K562 (cell line): ENCODE data around the gene CHRNA10. TPM values are rescaled to one million over a fixed set of nuclear protein-coding genes. Genes with fewer than 3 reads are reported as not detected.

Experiments
- polyA plus RNA-seq, 8 experiments: library from polyadenylated mRNA; depleted of rRNA in 4 of 8; stranded (reverse) in 5 of 8; unstranded in 3 of 8; fragments of >200 nt; fragmentation: Nextera tagmentation in 2 of 8; fragmentation: Illumina TruSeq in 1 of 8; extraction: Ambion mirVana in 2 of 8; extraction: Trizol in 1 of 8; gene quantifications; 2 replicates each; pipeline versions ENCODE4 v1.2.1 to v1.2.3, GENCODE V29; 2011 to 2014; ENCODE audit warnings: inconsistent platforms in 1 of 8, missing spikeins in 1 of 8
- small RNA-seq: library from RNA; depleted of rRNA; stranded (forward); fragments of <200 nt; gene quantifications from one replicate; pipeline ENCODE3, GENCODE V24; 2014
- total RNA-seq, 7 experiments: library from RNA; depleted of rRNA in 6 of 7; stranded (reverse); fragments of >200 nt in 6 of 7; fragmentation: Illumina TruSeq in 2 of 7; extraction: Trizol in 2 of 7; gene quantifications; 2 replicates each; pipeline versions ENCODE4 v1.2.1 to v1.2.3, GENCODE V29; 2011 to 2021; ENCODE audit warnings: low replicate concordance in 1 of 7

CHRNA10 gene
- total and polyA plus RNA-seq, 9 of the 15 experiments (the other 6 are each of a cell fraction or from before 2014, with no cell fraction given), result 0.35 to 1.9 (median 0.81) TPM

Small RNA genes lying within 50 kb of the gene (small RNA-seq; reads per million reads assigned to genes)
- not detected for gene RF00019
- not detected for gene RNU6-1143P

Other genes starting within 250 kb of the CHRNA10 start
- 0.49 and 0.50 TPM in 2 replicates for gene ART5, start 29.4 kb downstream of the CHRNA10 start, total RNA-seq (2014; rRNA removed)
- gene ART5, start 29.4 kb downstream of the CHRNA10 start, total RNA-seq (2014; rRNA removed; fragmentation: Illumina TruSeq; extraction: Trizol), result 0.33 TPM in 1 of 2 replicates, not detected in the other
- gene ART5, start 29.4 kb downstream of the CHRNA10 start, total RNA-seq (2015; rRNA removed; fragmentation: Illumina TruSeq; extraction: Trizol), result 0.25 and 0.26 TPM in 2 replicates
- 0.29 and 0.38 TPM in 2 replicates for gene ART5, start 29.4 kb downstream of the CHRNA10 start, total RNA-seq (2021)
- 0.57 and 0.59 TPM in 2 replicates for gene ART5, start 29.4 kb downstream of the CHRNA10 start, polyA plus RNA-seq (2011; rRNA removed)
- gene ART5, start 29.4 kb downstream of the CHRNA10 start, polyA plus RNA-seq (2014; fragmentation: Illumina TruSeq; extraction: Trizol), result 0.13 and 0.17 TPM in 2 replicates
- under 1 TPM; 0.08 TPM for gene ART5, start 29.4 kb downstream of the CHRNA10 start, polyA plus RNA-seq (2014; fragmentation: Nextera tagmentation; extraction: Ambion mirVana)
- gene ART5, start 29.4 kb downstream of the CHRNA10 start, polyA plus RNA-seq (2014; rRNA removed), result 0.28 and 0.53 TPM in 2 replicates
- gene ART1, start 26.3 kb downstream of the CHRNA10 start, total RNA-seq (2014; rRNA removed), result not detected in 2 replicates
- gene ART1, start 26.3 kb downstream of the CHRNA10 start, total RNA-seq (2014; rRNA removed; fragmentation: Illumina TruSeq; extraction: Trizol), result not detected in 2 replicates
- gene ART1, start 26.3 kb downstream of the CHRNA10 start, total RNA-seq (2015; rRNA removed; fragmentation: Illumina TruSeq; extraction: Trizol), result not detected in 2 replicates
- not detected in 2 replicates for gene ART1, start 26.3 kb downstream of the CHRNA10 start, total RNA-seq (2021)
- gene ART1, start 26.3 kb downstream of the CHRNA10 start, polyA plus RNA-seq (2011; rRNA removed), result not detected in 2 replicates
- not detected in 2 replicates for gene ART1, start 26.3 kb downstream of the CHRNA10 start, polyA plus RNA-seq (2014; fragmentation: Illumina TruSeq; extraction: Trizol)
- not detected for gene ART1, start 26.3 kb downstream of the CHRNA10 start, polyA plus RNA-seq (2014; fragmentation: Nextera tagmentation; extraction: Ambion mirVana)
- gene ART1, start 26.3 kb downstream of the CHRNA10 start, polyA plus RNA-seq (2014; rRNA removed), result not detected in 2 replicates
- gene NUP98, start 126.2 kb upstream of the CHRNA10 start, total RNA-seq (2014; rRNA removed), result 143 TPM in 2 replicates
- gene NUP98, start 126.2 kb upstream of the CHRNA10 start, total RNA-seq (2014; rRNA removed; fragmentation: Illumina TruSeq; extraction: Trizol), result 116 and 118 TPM in 2 replicates
- gene NUP98, start 126.2 kb upstream of the CHRNA10 start, total RNA-seq (2015; rRNA removed; fragmentation: Illumina TruSeq; extraction: Trizol), result 164 and 182 TPM in 2 replicates
- gene NUP98, start 126.2 kb upstream of the CHRNA10 start, total RNA-seq (2021), result 122 and 130 TPM in 2 replicates
- 132 and 146 TPM in 2 replicates for gene NUP98, start 126.2 kb upstream of the CHRNA10 start, polyA plus RNA-seq (2011; rRNA removed)
- gene NUP98, start 126.2 kb upstream of the CHRNA10 start, polyA plus RNA-seq (2014; fragmentation: Illumina TruSeq; extraction: Trizol), result 196 and 197 TPM in 2 replicates
- 10 to 100 TPM; 45.1 to 60.8 TPM for gene NUP98, start 126.2 kb upstream of the CHRNA10 start, polyA plus RNA-seq (2014; fragmentation: Nextera tagmentation; extraction: Ambion mirVana)
- 128 and 131 TPM in 2 replicates for gene NUP98, start 126.2 kb upstream of the CHRNA10 start, polyA plus RNA-seq (2014; rRNA removed)
- 17.9 and 26.9 TPM in 2 replicates for gene PGAP2, start 137.2 kb upstream of the CHRNA10 start, total RNA-seq (2014; rRNA removed)
- 18.4 and 20.2 TPM in 2 replicates for gene PGAP2, start 137.2 kb upstream of the CHRNA10 start, total RNA-seq (2014; rRNA removed; fragmentation: Illumina TruSeq; extraction: Trizol)
- 20.6 and 22.7 TPM in 2 replicates for gene PGAP2, start 137.2 kb upstream of the CHRNA10 start, total RNA-seq (2015; rRNA removed; fragmentation: Illumina TruSeq; extraction: Trizol)
- gene PGAP2, start 137.2 kb upstream of the CHRNA10 start, total RNA-seq (2021), result 35.2 and 38.0 TPM in 2 replicates
- 47.2 and 57.2 TPM in 2 replicates for gene PGAP2, start 137.2 kb upstream of the CHRNA10 start, polyA plus RNA-seq (2011; rRNA removed)
- gene PGAP2, start 137.2 kb upstream of the CHRNA10 start, polyA plus RNA-seq (2014; fragmentation: Illumina TruSeq; extraction: Trizol), result 46.4 and 49.7 TPM in 2 replicates
- 10 to 100 TPM; 33.7 to 40.0 TPM for gene PGAP2, start 137.2 kb upstream of the CHRNA10 start, polyA plus RNA-seq (2014; fragmentation: Nextera tagmentation; extraction: Ambion mirVana)
- gene PGAP2, start 137.2 kb upstream of the CHRNA10 start, polyA plus RNA-seq (2014; rRNA removed), result 31.8 and 34.9 TPM in 2 replicates
- gene RHOG, start 169.6 kb upstream of the CHRNA10 start, total RNA-seq (2014; rRNA removed), result 80.3 and 117 TPM in 2 replicates
- 34.7 and 43.6 TPM in 2 replicates for gene RHOG, start 169.6 kb upstream of the CHRNA10 start, total RNA-seq (2014; rRNA removed; fragmentation: Illumina TruSeq; extraction: Trizol)
- 70.0 and 71.8 TPM in 2 replicates for gene RHOG, start 169.6 kb upstream of the CHRNA10 start, total RNA-seq (2015; rRNA removed; fragmentation: Illumina TruSeq; extraction: Trizol)
- gene RHOG, start 169.6 kb upstream of the CHRNA10 start, total RNA-seq (2021), result 157 and 162 TPM in 2 replicates
- gene RHOG, start 169.6 kb upstream of the CHRNA10 start, polyA plus RNA-seq (2011; rRNA removed), result 112 and 121 TPM in 2 replicates
- gene RHOG, start 169.6 kb upstream of the CHRNA10 start, polyA plus RNA-seq (2014; fragmentation: Illumina TruSeq; extraction: Trizol), result 153 and 223 TPM in 2 replicates
- gene RHOG, start 169.6 kb upstream of the CHRNA10 start, polyA plus RNA-seq (2014; fragmentation: Nextera tagmentation; extraction: Ambion mirVana), result 10 to 100 TPM; 22.6 to 36.8 TPM
- 134 and 159 TPM in 2 replicates for gene RHOG, start 169.6 kb upstream of the CHRNA10 start, polyA plus RNA-seq (2014; rRNA removed)
- 22.1 and 23.9 TPM in 2 replicates for gene STIM1, start 184.3 kb upstream of the CHRNA10 start, total RNA-seq (2014; rRNA removed)
- 25.8 and 28.2 TPM in 2 replicates for gene STIM1, start 184.3 kb upstream of the CHRNA10 start, total RNA-seq (2014; rRNA removed; fragmentation: Illumina TruSeq; extraction: Trizol)
- gene STIM1, start 184.3 kb upstream of the CHRNA10 start, total RNA-seq (2015; rRNA removed; fragmentation: Illumina TruSeq; extraction: Trizol), result 18.3 and 20.6 TPM in 2 replicates
- gene STIM1, start 184.3 kb upstream of the CHRNA10 start, total RNA-seq (2021), result 50.4 and 50.5 TPM in 2 replicates
- 30.2 and 42.1 TPM in 2 replicates for gene STIM1, start 184.3 kb upstream of the CHRNA10 start, polyA plus RNA-seq (2011; rRNA removed)
- gene STIM1, start 184.3 kb upstream of the CHRNA10 start, polyA plus RNA-seq (2014; fragmentation: Illumina TruSeq; extraction: Trizol), result 38.8 and 39.1 TPM in 2 replicates
- gene STIM1, start 184.3 kb upstream of the CHRNA10 start, polyA plus RNA-seq (2014; fragmentation: Nextera tagmentation; extraction: Ambion mirVana), result 1 to 10 TPM; 7.7 to 8.0 TPM
- 22.5 and 24.7 TPM in 2 replicates for gene STIM1, start 184.3 kb upstream of the CHRNA10 start, polyA plus RNA-seq (2014; rRNA removed)